CD4-positive, alpha-beta T cell treated with Interleukin-2 at 100 ng/mL for 4 hours (primary cell): Measurements from ENCODE around the gene ARMC5.
"Not testable (repeated sequence)": the region's sequence is repeated elsewhere in the genome, so short reads cannot be mapped to it uniquely, and the experiment has no call there.

ENCODE experiments used
- DNase-seq: peaks from one replicate; pipeline ENCODE4 v3.0.0-alpha.2; 2020; ENCODE audit warnings: low spot score

ARMC5 gene

DNA sequence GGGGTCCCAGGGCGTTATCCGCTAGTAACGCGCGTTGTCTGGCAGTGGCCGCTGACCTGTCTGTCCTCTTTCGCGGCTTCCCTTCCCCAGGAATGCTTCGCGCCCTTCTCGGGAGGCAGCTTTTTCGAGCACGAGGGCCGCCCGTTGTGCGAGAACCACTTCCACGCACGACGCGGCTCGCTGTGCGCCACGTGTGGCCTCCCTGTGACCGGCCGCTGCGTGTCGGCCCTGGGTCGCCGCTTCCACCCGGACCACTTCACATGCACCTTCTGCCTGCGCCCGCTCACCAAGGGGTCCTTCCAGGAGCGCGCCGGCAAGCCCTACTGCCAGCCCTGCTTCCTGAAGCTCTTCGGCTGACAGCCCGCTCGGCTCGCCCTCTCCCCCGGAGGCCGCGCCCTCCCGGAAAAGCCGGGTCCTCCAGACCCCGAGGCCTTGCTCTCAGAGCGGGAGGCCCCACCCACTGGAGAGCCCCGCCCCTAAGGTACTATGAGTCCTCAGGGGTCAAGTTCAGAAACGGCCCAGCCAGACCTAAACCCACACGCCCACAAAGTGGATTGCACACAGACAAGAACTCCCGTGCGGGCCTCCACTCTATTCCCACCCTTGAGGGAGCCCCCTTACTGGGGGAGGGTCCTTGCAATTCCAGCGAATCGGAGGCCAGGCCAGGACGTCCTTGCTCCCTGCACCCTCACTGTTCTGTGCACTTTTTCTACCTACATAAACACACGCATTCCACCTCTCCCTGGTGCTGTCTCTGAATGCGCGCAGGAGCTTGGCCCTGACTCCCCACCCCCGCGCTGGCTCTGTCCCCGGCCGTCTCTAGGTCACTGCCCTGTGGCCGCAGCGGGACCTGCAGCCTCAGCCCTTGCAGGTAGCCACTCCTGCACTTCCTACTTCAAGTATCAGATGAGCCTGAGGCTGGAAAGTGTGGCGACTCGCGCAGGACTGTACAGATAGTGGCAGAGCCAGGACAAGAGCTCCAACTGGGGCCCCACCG lies 18.2 kb downstream of the ARMC5 start:
- no peak for DNase-seq

DNA sequence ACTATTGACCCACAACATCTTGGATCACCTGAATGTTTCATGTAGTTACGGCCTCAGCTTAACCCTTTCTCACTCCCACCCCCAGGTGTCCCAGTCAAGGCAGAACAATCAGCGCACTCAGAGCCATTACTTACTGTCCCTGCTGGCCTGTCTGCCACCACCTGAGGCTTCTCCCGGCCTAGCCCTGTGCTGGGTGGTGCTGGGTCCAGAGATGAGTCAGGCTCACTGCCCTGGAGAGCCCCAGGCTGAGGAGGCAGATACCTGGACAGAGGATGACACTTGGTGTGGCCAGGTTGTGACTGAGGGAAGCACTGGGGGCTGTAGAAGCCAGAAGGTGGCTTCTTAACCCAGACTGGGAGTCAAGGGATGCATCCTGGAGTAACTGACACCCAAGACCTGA lies 19.7 kb downstream of the ARMC5 start:
- no peak for DNase-seq

GRCh38 chr16:31479751-31480150 lies 20.4 kb downstream of the ARMC5 start:
- no peak for DNase-seq

DNA sequence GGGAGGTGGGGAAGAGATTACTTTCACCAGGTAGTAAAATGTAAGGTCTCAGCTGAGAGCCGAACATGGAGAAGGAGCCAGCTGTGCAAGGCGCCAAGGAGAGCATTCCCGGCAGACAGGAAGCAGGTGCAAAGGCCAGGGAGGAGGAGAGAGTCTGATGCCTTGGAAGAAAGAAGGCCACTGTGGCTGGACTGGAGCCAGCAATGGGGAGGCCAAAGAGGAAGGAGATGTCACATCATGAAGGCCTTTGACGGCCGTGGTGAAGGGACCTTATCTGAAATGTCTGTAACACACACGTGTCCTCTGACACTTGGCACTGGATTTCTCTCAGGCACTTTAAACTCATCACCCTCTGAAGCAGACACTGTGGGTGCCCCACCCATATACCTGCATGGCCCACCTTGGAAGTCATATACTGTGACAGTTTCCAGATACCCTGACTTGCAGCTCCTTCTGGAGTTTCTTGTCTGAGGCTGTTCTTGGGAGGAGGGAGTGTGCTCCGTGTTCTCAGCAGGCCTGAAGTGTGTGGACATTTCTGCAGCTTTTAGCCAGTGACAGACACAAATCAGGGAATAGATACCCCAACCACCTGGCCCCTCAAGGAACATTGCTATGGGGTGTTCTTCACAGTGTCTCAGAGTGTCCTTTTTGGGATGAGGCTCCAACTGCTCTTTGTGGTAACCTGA lies 21.7 kb downstream of the ARMC5 start:
- no peak for DNase-seq

- DNase-seq: no peak
Measured at GRCh38 chr16:31483081-31483480, 23.8 kb downstream of the ARMC5 start, which contains the start of gene SLC5A2. TSS of gene SLC5A2 (plus strand) at chr16:31483123. CDS start at chr16:31483137, 14 bp downstream.

DNA sequence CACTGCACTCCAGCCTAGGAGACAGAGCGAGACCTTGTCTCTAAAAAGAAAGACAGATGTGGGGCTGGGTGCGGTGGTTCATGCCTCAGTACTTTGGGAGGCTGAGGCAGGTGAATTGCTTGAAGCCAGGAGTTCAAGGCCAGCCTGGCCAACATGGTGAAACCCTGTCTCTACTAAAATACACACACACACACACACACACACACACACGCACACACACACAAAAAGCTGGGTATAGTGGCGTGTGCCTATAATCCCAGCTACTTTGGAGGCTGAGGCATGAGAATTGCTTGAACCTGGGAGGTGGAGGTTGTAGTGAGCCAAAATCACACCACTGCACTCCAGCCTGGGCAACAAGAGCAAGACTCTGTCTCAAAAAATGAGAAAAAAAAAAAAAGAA lies 24.7 kb downstream of the ARMC5 start:
- DNase-seq: not testable (repeated sequence)

DNA sequence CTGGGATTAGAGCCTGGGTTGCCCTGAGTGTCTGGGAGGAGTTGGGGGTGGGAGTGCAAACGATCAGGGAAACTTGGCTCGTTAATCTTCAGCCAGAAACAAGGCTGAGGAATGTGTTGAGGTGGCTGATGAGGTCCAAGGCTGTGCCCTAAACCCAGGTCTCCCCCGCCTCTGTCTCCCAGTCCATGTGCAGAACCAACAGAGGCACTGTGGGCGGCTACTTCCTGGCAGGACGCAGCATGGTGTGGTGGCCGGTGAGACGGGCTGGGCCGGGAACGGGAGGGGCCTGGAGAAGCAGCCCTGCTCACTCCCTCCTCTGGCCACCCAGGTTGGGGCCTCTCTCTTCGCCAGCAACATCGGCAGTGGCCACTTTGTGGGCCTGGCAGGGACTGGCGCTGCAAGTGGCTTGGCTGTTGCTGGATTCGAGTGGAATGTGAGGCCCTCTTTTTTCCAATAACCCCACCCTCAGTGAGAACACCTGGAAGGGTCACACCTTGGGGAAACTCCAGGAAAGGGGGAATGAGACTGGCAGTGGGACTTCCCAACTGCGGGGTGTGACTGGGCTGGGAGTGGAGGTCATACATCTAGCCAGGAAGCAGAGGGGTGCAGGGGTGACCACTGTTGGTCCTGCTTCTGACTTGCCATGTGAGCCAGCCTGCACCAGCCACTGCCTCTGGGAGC lies 25.3 kb downstream of the ARMC5 start:
- no peak for DNase-seq

DNA sequence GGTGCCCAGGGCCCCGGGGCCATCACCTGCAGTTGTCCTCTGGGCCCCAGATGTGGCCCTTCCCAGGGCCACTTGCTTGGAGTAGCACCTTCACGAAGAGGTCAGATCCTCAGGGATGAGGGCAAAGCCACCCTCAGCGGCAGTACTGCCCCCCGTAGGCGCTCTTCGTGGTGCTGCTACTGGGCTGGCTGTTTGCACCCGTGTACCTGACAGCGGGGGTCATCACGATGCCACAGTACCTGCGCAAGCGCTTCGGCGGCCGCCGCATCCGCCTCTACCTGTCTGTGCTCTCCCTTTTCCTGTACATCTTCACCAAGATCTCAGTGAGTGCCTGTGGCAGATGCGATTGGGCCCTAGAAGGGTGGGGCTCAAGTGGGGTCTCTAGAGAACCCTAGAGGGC lies 26.3 kb downstream of the ARMC5 start:
- DNase-seq: no peak

- DNase-seq: no peak
Measured at GRCh38 chr16:31486045-31486444, 26.7 kb downstream of the ARMC5 start.

DNA sequence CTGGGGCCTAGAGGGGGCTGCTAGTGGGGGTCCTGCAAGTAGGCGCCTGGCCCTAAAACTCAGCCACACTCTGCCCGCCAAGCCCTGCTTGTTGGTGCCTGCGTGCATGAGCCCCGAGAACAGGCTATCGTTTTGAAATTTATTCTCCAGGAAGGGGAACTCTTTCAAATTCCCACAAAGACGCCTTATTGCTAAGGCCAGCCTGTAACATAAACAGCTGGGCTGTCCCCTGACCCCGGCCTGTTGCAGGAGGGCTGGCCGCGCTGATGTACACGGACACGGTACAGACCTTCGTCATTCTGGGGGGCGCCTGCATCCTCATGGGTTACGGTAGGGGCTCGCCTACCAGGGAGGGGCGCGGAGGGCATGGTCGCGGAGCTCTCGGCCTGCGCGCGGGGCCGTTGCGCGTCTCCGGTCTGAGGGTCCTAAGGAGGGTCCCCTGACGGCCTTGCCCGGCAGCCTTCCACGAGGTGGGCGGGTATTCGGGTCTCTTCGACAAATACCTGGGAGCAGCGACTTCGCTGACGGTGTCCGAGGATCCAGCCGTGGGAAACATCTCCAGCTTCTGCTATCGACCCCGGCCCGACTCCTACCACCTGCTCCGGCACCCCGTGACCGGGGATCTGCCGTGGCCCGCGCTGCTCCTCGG lies 27.9 kb downstream of the ARMC5 start:
- no peak for DNase-seq

GRCh38 chr16:31487720-31488467 lies 28.6 kb downstream of the ARMC5 start:
- DNase-seq: peak; percentile 79

DNA sequence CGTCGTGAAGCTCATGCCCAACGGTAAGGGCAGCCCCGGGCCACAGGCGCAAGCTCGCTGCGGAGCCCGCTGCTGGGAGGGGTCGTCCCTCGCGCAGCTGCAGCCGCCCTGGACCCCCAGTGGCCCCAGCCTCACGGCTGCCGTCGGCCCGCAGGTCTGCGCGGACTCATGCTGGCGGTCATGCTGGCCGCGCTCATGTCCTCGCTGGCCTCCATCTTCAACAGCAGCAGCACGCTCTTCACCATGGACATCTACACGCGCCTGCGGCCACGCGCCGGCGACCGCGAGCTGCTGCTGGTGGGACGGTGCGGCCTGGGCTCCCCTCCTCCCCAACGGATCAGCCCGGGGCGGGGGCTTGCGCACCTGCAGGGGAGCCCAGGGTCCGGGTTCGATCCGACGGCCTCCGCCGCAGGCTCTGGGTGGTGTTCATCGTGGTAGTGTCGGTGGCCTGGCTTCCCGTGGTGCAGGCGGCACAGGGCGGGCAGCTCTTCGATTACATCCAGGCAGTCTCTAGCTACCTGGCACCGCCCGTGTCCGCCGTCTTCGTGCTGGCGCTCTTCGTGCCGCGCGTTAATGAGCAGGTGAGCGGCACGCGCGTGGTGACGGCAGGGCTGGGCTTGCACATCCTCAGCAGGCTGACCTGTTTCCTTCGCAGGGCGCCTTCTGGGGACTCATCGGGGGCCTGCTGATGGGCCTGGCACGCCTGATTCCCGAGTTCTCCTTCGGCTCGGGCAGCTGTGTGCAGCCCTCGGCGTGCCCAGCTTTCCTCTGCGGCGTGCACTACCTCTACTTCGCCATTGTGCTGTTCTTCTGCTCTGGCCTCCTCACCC lies 29.4 kb downstream of the ARMC5 start:
- DNase-seq: no peak

DNA sequence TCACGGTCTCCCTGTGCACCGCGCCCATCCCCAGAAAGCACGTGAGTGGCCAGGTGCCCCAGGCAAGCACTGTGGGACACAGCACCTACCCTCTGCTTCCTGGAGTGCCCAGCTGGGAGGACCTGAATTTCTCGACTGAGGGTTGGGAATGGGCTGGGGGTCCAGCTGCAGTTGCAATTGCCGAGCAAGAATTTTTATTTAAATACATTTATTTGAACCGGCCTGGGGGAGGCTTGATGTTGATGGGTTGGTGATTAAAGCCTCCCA lies 29.9 kb downstream of the ARMC5 start:
- DNase-seq: no peak

DNA sequence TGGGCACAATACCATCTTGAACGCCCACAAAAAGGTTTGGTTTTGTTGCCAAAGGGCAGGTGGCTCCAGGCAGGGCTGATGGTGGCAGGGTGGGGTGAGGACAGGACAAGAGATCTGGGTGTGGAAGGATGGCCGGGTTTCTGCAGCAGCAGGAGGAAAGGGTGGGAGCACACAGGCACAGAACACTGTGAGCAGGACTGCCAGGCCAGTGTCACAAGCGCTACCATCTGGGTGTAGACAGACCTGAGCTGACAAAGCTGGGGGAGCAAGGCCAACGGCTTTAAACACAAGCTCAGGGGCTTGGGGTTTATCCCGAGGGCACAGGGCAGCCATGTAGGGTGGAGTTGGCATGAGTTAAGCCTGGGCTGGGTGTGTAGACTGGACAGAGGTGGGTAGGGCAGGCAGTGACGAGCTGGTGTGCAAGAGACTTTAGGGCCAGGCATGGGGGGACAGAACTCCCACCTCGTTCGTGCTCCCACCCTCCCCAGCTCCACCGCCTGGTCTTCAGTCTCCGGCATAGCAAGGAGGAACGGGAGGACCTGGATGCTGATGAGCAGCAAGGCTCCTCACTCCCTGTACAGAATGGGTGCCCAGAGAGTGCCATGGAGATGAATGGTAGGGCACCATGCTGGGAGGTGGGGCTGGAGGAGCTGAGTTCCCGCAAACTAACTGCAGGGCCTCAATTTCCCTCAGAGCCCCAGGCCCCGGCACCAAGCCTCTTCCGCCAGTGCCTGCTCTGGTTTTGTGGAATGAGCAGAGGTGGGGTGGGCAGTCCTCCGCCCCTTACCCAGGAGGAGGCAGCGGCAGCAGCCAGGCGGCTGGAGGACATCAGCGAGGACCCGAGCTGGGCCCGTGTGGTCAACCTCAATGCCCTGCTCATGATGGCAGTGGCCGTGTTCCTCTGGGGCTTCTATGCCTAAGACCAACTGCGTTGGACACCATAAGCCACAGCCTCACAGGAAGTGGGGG lies 30.6 kb downstream of the ARMC5 start:
- no peak for DNase-seq

DNA sequence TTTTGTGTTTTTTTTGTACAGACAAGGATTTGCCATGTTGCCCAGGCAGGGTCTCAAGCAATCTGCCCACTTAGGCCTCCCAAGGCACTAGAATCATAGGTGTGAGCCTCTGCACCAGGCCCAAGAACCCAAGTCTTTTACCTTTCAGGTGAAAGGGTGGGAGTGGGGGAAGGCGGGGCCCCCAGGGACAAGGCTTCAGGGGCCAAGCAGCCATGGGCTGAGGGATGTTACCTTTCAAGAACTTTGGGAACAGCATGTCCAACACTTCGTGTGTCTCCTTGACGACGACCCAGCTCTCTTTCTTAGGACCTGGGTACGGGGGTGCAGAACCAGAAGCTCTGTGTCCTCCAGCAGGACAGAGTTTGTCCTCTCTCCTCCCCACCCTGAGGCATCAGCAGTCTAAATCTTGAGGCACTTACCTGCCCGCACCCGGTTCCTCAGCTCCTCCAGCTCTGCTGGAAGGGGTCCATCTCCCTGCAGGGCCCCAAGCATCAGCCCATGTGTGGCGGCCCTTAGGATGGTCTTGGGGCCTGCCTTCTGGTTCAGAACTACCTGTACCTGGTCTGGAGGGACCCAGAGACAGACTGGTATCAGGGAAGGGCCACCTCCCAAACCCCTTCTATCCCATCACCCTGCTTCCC lies 32.6 kb downstream of the ARMC5 start:
- no peak for DNase-seq

- no peak for DNase-seq
Measured at GRCh38 chr16:31493506-31494125, 34.3 kb downstream of the ARMC5 start.

DNA sequence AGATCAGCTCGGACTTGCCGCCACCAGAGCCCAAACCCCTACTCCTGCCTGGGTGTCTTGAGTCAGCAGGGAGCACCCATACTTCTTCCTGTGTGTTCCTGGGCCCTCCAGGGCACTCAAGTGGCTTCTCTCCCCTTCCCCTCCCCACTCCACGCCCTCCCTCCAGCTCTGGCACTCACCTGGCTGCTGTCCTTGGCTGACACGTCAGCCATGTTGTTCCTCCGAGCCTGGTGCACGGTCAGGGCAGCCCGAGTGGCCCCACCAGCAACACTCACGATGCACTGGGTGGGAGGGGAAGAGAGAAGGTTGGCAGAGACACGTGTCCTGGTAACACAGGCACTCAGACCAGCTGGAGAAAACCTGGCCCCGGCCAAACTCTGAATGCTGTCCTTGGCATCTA lies 37.4 kb downstream of the ARMC5 start:
- DNase-seq: no peak

DNA sequence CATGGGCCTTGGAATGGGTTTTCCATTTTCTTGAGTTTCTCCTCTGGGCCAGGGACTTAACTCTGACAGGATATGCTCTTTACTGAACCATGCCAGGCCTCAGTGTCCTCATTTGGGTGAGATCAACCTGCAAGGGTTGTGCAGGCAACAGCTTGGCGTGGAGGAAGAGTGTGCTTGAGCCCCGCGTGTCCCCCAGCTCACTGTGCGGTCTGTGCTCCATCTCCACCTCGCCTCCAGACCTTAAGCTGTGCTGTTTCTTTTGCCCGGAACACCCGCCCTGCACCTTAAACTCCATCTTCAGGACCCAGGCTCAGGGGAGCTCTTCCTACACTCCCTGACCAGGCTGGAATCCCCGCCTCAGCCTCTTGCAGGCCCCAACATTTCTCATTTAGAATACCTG lies 39.2 kb downstream of the ARMC5 start:
- DNase-seq: no peak

- DNase-seq: no peak
Measured at GRCh38 chr16:31499928-31500327, 40.6 kb downstream of the ARMC5 start.
